GM23338 (cell line): ENCODE results near the gene RELCH. TPM values are rescaled to one million over a fixed set of nuclear protein-coding genes. Genes with fewer than 3 reads are reported as not detected.

Source experiments
- ATAC-seq: fragments of 200-7000 bp; cut with Tn5 transposase; 3 replicates; pipeline ENCODE4 v1.9.1; 2020
- DNase-seq: peaks from one replicate; pipeline ENCODE4 v3.0.0-alpha.2; 2015; ENCODE audit warnings: low spot score
- H2AFZ ChIP-seq: fragments of 200-600 bp; sonication (generic); 2 replicates; pipeline ENCODE4 v1.8.0; 2016; ENCODE audit warnings: antibody characterized with exemption, mild to moderate bottlenecking, moderate library complexity
- H3F3A ChIP-seq: fragments of 200-600 bp; sonication (generic); replicated peaks from 2 replicates; pipeline ENCODE4 v1.8.0; 2017; ENCODE audit warnings: antibody characterized with exemption, mixed run types, low read depth
- H3K27ac ChIP-seq: fragments of 200-600 bp; sonication (generic); 2 replicates; pipeline ENCODE4 v1.6.1; 2016; ENCODE audit warnings: low read depth
- H3K27me3 ChIP-seq: fragments of 200-600 bp; sonication (generic); 2 replicates; pipeline ENCODE4 v1.8.0; 2016; ENCODE audit warnings: mild to moderate bottlenecking, mixed run types, moderate library complexity; ENCODE audit not compliant: insufficient read depth
- H3K36me3 ChIP-seq: fragments of 200-600 bp; sonication (generic); 2 replicates; pipeline ENCODE4 v1.8.0; 2016; ENCODE audit warnings: mild to moderate bottlenecking; ENCODE audit not compliant: insufficient read depth
- H3K4me1 ChIP-seq: fragments of 200-600 bp; sonication (generic); 2 replicates; pipeline ENCODE4 v1.8.0; 2016; ENCODE audit warnings: mild to moderate bottlenecking, moderate library complexity; ENCODE audit not compliant: insufficient read depth
- H3K4me2 ChIP-seq: fragments of 200-600 bp; sonication (generic); 2 replicates; pipeline ENCODE4 v1.7.1; 2017; ENCODE audit warnings: mixed run types
- H3K4me3 ChIP-seq: fragments of 200-600 bp; sonication (generic); 2 replicates; pipeline ENCODE4 v1.6.1; 2016; ENCODE audit warnings: mixed run types
- H3K79me2 ChIP-seq: fragments of 200-600 bp; sonication (generic); replicated peaks from 2 replicates; pipeline ENCODE4 v1.8.0; 2017; ENCODE audit warnings: mild to moderate bottlenecking; ENCODE audit not compliant: insufficient read depth
- H3K9me2 ChIP-seq: fragments of 200-600 bp; sonication (generic); 2 replicates; pipeline ENCODE4 v1.8.0; 2017; ENCODE audit not compliant: insufficient read depth
- H4K20me1 ChIP-seq: fragments of 200-600 bp; sonication (generic); replicated peaks from 2 replicates; pipeline ENCODE4 v1.8.0; 2017; ENCODE audit warnings: mild to moderate bottlenecking; ENCODE audit not compliant: insufficient read depth
- H3K27ac Mint-ChIP-seq: 2 replicates; pipeline ENCODE4 v1.8.0; 2020; ENCODE audit warnings: inconsistent platforms, mild to moderate bottlenecking, moderate library complexity, mixed read lengths
- H3K27me3 Mint-ChIP-seq: 3 replicates; pipeline ENCODE4 v1.8.0; 2022; ENCODE audit warnings: low read depth, mild to moderate bottlenecking, moderate library complexity, mixed read lengths, inconsistent platforms; ENCODE audit not compliant: insufficient read depth, poor library complexity
- H3K36me3 Mint-ChIP-seq: 3 replicates; pipeline ENCODE4 v1.8.0; 2021; ENCODE audit warnings: low read depth, mild to moderate bottlenecking, inconsistent platforms, moderate library complexity, mixed read lengths
- H3K4me1 Mint-ChIP-seq: 3 replicates; pipeline ENCODE4 v1.8.0; 2020; ENCODE audit warnings: mild to moderate bottlenecking, inconsistent platforms, mixed read lengths
- H3K4me3 Mint-ChIP-seq: 3 replicates; pipeline ENCODE4 v1.8.0; 2021; ENCODE audit warnings: moderate library complexity, mild to moderate bottlenecking, inconsistent platforms, mixed read lengths
- H3K9me3 Mint-ChIP-seq: 3 replicates; pipeline ENCODE4 v1.8.0; 2020; ENCODE audit warnings: moderate library complexity, mild to moderate bottlenecking, inconsistent platforms, mixed read lengths
- CREB1 ChIP-seq: fragments of 250-450 bp; sonication (Bioruptor Pico); IDR thresholded peaks from 2 replicates; pipeline ENCODE4 v1.5.0; 2020; ENCODE audit warnings: low read depth, mild to moderate bottlenecking, moderate library complexity
- CTCF ChIP-seq, 2 experiments: fragments of 200-600 bp in 1 of 2; sonication (generic) in 1 of 2; conservative IDR thresholded peaks; 2 replicates each; pipeline versions ENCODE4 v1.5.1 to v1.6.1; 2016 to 2017; ENCODE audit warnings: antibody characterized with exemption in 2 of 2, low read depth in 2 of 2, mild to moderate bottlenecking in 2 of 2, moderate library complexity in 1 of 2
- EZH2 ChIP-seq: fragments of 200-600 bp; sonication (generic); IDR thresholded peaks from one replicate; pipeline ENCODE4 v1.8.0; 2017; ENCODE audit warnings: antibody characterized with exemption, mild to moderate bottlenecking, low read depth; ENCODE audit not compliant: unreplicated experiment
- NANOG ChIP-seq: IDR thresholded peaks from 2 replicates; pipeline ENCODE4 v1.6.1; 2016; ENCODE audit warnings: antibody characterized with exemption, borderline replicate concordance
- POLR2AphosphoS5 ChIP-seq: IDR thresholded peaks from 2 replicates; pipeline ENCODE4 v1.6.1; 2016; ENCODE audit warnings: antibody characterized with exemption, low read depth
- STAT1 ChIP-seq: IDR thresholded peaks from one replicate; pipeline ENCODE4 v1.6.1; 2016; ENCODE audit warnings: antibody characterized with exemption; ENCODE audit not compliant: unreplicated experiment
- ZNF114 ChIP-seq: fragments of 250-450 bp; sonication (Bioruptor Pico); IDR thresholded peaks from 2 replicates; pipeline ENCODE4 v1.5.0; 2020; ENCODE audit warnings: mild to moderate bottlenecking, moderate library complexity
- ZNF331 ChIP-seq: fragments of 250-450 bp; sonication (Bioruptor Pico); IDR thresholded peaks from 2 replicates; pipeline ENCODE4 v1.5.0; 2020; ENCODE audit warnings: low read depth, mild to moderate bottlenecking, moderate library complexity
- ZNF462 ChIP-seq: fragments of 250-450 bp; sonication (Bioruptor Pico); IDR thresholded peaks from 2 replicates; pipeline ENCODE4 v1.5.0; 2020; ENCODE audit warnings: mild to moderate bottlenecking, moderate library complexity
- polyA plus RNA-seq: library from polyadenylated mRNA; unstranded; fragments of >200 nt; fragmentation: Nextera tagmentation; extraction: Ambion mirVana; gene quantifications from 2 replicates; pipeline ENCODE4 v1.2.1, GENCODE V29; 2016
- total RNA-seq: library from RNA; depleted of rRNA; stranded (reverse); fragments of >200 nt; shearing (Covaris generic); gene quantifications from 2 replicates; pipeline ENCODE4 v1.2.3, GENCODE V29; 2014

The RELCH gene
- total and polyA plus RNA-seq, 2 experiments from 2014 or later: 8.8 to 56.4 TPM

GRCh38 chr18:62280786-62281185 is 93.7 kb downstream of the RELCH start (continued):
- TF ChIP-seq ZNF462 (CRISPR knock-in tag) (no peak), CTCF (conservative IDR thresholded peaks at IDR 0.05; ENCODE audit: low read depth in 2 of 2) (no peak)

DNA sequence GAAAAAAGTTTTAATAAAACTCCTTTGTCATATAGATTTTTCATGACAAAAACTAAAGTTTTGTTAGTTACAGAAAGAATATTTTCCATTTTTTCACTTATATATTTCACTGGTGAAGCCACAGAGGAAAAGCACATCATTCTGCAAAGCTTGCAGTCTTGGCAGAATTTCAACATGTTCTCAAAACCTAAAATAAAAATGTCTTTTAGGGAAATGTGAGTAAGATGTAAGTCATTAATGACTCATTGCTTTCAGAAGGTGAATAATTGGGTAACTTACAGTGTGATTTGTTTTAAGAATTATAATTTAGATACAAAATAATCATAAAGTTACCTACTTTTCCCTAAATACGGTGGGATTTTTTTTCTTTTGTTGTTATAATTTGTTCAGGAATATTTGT is 94.6 kb downstream of the RELCH start:
- no peaks in the 10 kb centered on the region for H3F3A ChIP-seq
- TF ChIP-seq ZNF331 (no peak), CREB1 (CRISPR knock-in tag) (no peak), ZNF114 (CRISPR knock-in tag) (no peak), EZH2 (no peak), STAT1 (no peak), ZNF462 (CRISPR knock-in tag) (no peak), NANOG (no peak), POLR2AphosphoS5 (no peak)

More for the DNA sequence above, 94.6 kb downstream of the RELCH start:
- Mint-ChIP-seq H3K4me1 (peaks cover 5% of the 10 kb centered on the region; the same call in 2 of the 3 replicates), H3K36me3 (peaks cover 20% of the 10 kb centered on the region; the same call in 2 of the 3 replicates), H3K27me3 (no peaks in the 10 kb centered on the region), H3K9me3 (no peaks in the 10 kb centered on the region), H3K27ac (no peak overlapping the region), H3K4me3 (no peak overlapping the region)
- Histone ChIP-seq H3K79me2 (no peaks in the 10 kb centered on the region), H3K36me3 (no peaks in the 10 kb centered on the region), H3K9me2 (no peaks in the 10 kb centered on the region), H3K4me1 (no peaks in the 10 kb centered on the region), H3K4me2 (no peak overlapping the region), H4K20me1 (no peaks in the 10 kb centered on the region), H3K4me3 (no peak overlapping the region), H2AFZ (no peak overlapping the region), H3K27me3 (no peaks in the 10 kb centered on the region), H3K27ac (no peak overlapping the region)
- ATAC-seq: no peak
- no peak for DNase-seq
